ENCODE data around the gene TMEM106A.

- TF ChIP-seq CTCF (IDR thresholded peaks at IDR 0.05) (no peak), POLR2A (IDR thresholded peaks at IDR 0.05) (no peak), POLR2AphosphoS5 (IDR thresholded peaks at IDR 0.05) (no peak)
These were observed 574 bp upstream of the TMEM106A start for GRCh38 chr17:43211123-43211479.

Data from prostate gland (tissue), 2 donors.